GM15510 (cell line): ENCODE measurements around the gene FHIP2A.

Source experiments
- POLR2A ChIP-seq: IDR thresholded peaks from 3 replicates; pipeline ENCODE4 v1.6.1; 2011; ENCODE audit warnings: borderline replicate concordance; ENCODE audit not compliant: insufficient read length; ENCODE audit errors: extremely low read depth

The FHIP2A gene

GRCh38 chr10:114837690-114838089 is 16.1 kb downstream of the FHIP2A start:
- TF ChIP-seq POLR2A: no peak

GRCh38 chr10:114839901-114840300 is 18.3 kb downstream of the FHIP2A start:
- no peak for TF ChIP-seq POLR2A

- TF ChIP-seq POLR2A: no peak
Observed at GRCh38 chr10:114845978-114846693, 24.6 kb downstream of the FHIP2A start.

- TF ChIP-seq POLR2A: no peak
Observed at GRCh38 chr10:114849674-114850073, 28.1 kb downstream of the FHIP2A start.

- TF ChIP-seq POLR2A: no peak
Observed at GRCh38 chr10:114850126-114850525, 28.5 kb downstream of the FHIP2A start.

- TF ChIP-seq POLR2A: no peak
Observed at GRCh38 chr10:114851336-114851735, 29.8 kb downstream of the FHIP2A start.

GRCh38 chr10:114852197-114852596 is 30.6 kb downstream of the FHIP2A start:
- TF ChIP-seq POLR2A: no peak

- no peak for TF ChIP-seq POLR2A
Observed at GRCh38 chr10:114854906-114855305, 33.3 kb downstream of the FHIP2A start.

- no peak for TF ChIP-seq POLR2A
Observed at GRCh38 chr10:114855776-114856543, 34.4 kb downstream of the FHIP2A start.

GRCh38 chr10:114856544-114857287 is 35.1 kb downstream of the FHIP2A start:
- TF ChIP-seq POLR2A: no peak

- TF ChIP-seq POLR2A: no peak
Observed at GRCh38 chr10:114857922-114858629, 36.5 kb downstream of the FHIP2A start.

- TF ChIP-seq POLR2A: no peak
Observed at GRCh38 chr10:114859222-114859621, 37.6 kb downstream of the FHIP2A start.

GRCh38 chr10:114862456-114862855 is 40.9 kb downstream of the FHIP2A start:
- TF ChIP-seq POLR2A: no peak

- TF ChIP-seq POLR2A: no peak
Observed at GRCh38 chr10:114867365-114867764, 45.8 kb downstream of the FHIP2A start.

GRCh38 chr10:114868870-114869519 is 47.4 kb downstream of the FHIP2A start:
- TF ChIP-seq POLR2A: no peak

GRCh38 chr10:114869520-114869892 is 47.9 kb downstream of the FHIP2A start:
- TF ChIP-seq POLR2A: no peak
